ENCODE measurements around the gene FSTL5. TPM values are rescaled to one million over a fixed set of nuclear protein-coding genes. Genes with fewer than 3 reads are reported as not detected.

The FSTL5 gene
- total and polyA plus RNA-seq, 4 donors: 0.01 to 0.08 TPM; not detected in 2

- H3K4me3 ChIP-seq (ENCODE audit: low read depth in 1 of 3, low read length in 3 of 3): no peak overlapping the region
- WGBS: 74% methylated on average over 2 of the region's 2 CpGs
- H3K36me3 ChIP-seq (ENCODE audit: control insufficient read depth in 4 of 4, insufficient read depth in 3 of 4, low read depth in 1 of 4, low read length in 3 of 4): no peaks in the 10 kb centered on the region
- no peak overlapping the region for H3K9ac ChIP-seq (ENCODE audit: low read depth in 1 of 2, low read length in 2 of 2)
- TF ChIP-seq YY1 (IDR thresholded peaks at IDR 0.05) (no peak), ZBTB33 (IDR thresholded peaks at IDR 0.05) (no peak)
- H3K27ac ChIP-seq (ENCODE audit: low read depth in 1 of 2, low read length in 2 of 2): no peak overlapping the region
- H3K4me1 ChIP-seq (ENCODE audit: control insufficient read depth in 4 of 4, insufficient read depth in 4 of 4, low read length in 3 of 4): no peaks in the 10 kb centered on the region
- no peak for DNase-seq (ENCODE audit: low spot score)
- H3K9me3 ChIP-seq (ENCODE audit: control insufficient read depth in 4 of 4, low read length in 3 of 4): peaks cover 0 to 4% (median 1%) of the 10 kb centered on the region in 4 donors
- no peaks in the 10 kb centered on the region for H3K27me3 ChIP-seq (ENCODE audit: control insufficient read depth in 4 of 4, insufficient read depth in 4 of 4, low read length in 3 of 4)
Observed at GRCh38 chr4:161343569-161343950, 820.2 kb downstream of the FSTL5 start.

- Histone ChIP-seq H3K9me3 (ENCODE audit: control insufficient read depth in 4 of 4, low read length in 3 of 4) (peaks cover 0 to 2% (median under 1%) of the 10 kb centered on the region in 4 donors), H3K27ac (ENCODE audit: low read depth in 1 of 2, low read length in 2 of 2) (no peak overlapping the region), H3K27me3 (ENCODE audit: control insufficient read depth in 4 of 4, insufficient read depth in 4 of 4, low read length in 3 of 4) (no peaks in the 10 kb centered on the region), H3K36me3 (ENCODE audit: control insufficient read depth in 4 of 4, insufficient read depth in 3 of 4, low read depth in 1 of 4, low read length in 3 of 4) (no peaks in the 10 kb centered on the region), H3K9ac (ENCODE audit: low read depth in 1 of 2, low read length in 2 of 2) (no peak overlapping the region), H3K4me3 (ENCODE audit: low read depth in 1 of 3, low read length in 3 of 3) (no peak overlapping the region), H3K4me1 (ENCODE audit: control insufficient read depth in 4 of 4, insufficient read depth in 4 of 4, low read length in 3 of 4) (no peaks in the 10 kb centered on the region)
- TF ChIP-seq GABPA (IDR thresholded peaks at IDR 0.05 in 1 of 2, conservative IDR thresholded peaks at IDR 0.05 in 1 of 2) (no peak), HNF4G (IDR thresholded peaks at IDR 0.05) (no peak), RXRA (IDR thresholded peaks at IDR 0.05) (no peak), FOXA1 (IDR thresholded peaks at IDR 0.05) (no peak), RAD21 (IDR thresholded peaks at IDR 0.05) (no peak), CTCF (IDR thresholded peaks at IDR 0.05; ENCODE audit: low read depth, low read length, missing input control) (no peak), ZBTB33 (IDR thresholded peaks at IDR 0.05) (no peak), HNF4A (conservative IDR thresholded peaks at IDR 0.05) (no peak), SP1 (IDR thresholded peaks at IDR 0.05) (no peak), NR2F2 (IDR thresholded peaks at IDR 0.05) (no peak), JUND (IDR thresholded peaks at IDR 0.05) (no peak)
- TF ChIP-seq, protein P1, sequence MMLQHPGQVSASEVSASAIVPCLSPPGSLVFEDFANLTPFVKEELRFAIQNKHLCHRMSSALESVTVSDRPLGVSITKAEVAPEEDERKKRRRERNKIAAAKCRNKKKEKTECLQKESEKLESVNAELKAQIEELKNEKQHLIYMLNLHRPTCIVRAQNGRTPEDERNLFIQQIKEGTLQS (IDR thresholded peaks at IDR 0.05): no peak
- TF ChIP-seq, protein P2, sequence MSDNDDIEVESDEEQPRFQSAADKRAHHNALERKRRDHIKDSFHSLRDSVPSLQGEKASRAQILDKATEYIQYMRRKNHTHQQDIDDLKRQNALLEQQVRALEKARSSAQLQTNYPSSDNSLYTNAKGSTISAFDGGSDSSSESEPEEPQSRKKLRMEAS (IDR thresholded peaks at IDR 0.05): no peak
- 76% methylated on average over 6 of the region's 6 CpGs for WGBS
- no peak for DNase-seq (ENCODE audit: low spot score)
Observed at GRCh38 chr4:161342881-161343568, 820.8 kb downstream of the FSTL5 start.
